ENCODE results near the gene LRIG3.

DNA sequence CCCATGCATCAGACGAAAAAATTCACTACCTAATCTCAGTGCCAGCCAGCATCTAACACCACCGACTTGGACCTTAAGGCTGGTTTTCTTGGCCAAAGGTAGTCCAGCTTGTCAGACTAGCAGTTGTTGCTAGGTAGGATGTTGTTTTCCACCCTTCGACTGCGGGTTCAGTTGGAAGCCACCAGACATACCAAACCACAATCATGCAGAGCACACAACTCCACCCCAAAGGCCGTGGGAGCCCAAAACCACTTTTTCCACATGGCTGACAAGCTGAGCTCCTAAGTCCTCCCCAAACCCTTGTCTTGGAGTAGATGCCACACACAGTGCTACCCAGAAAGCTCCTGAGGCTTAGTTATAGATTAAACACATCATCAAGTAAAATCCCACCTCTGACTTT lies 46.8 kb downstream of the LRIG3 start:
- TF ChIP-seq, protein P1, sequence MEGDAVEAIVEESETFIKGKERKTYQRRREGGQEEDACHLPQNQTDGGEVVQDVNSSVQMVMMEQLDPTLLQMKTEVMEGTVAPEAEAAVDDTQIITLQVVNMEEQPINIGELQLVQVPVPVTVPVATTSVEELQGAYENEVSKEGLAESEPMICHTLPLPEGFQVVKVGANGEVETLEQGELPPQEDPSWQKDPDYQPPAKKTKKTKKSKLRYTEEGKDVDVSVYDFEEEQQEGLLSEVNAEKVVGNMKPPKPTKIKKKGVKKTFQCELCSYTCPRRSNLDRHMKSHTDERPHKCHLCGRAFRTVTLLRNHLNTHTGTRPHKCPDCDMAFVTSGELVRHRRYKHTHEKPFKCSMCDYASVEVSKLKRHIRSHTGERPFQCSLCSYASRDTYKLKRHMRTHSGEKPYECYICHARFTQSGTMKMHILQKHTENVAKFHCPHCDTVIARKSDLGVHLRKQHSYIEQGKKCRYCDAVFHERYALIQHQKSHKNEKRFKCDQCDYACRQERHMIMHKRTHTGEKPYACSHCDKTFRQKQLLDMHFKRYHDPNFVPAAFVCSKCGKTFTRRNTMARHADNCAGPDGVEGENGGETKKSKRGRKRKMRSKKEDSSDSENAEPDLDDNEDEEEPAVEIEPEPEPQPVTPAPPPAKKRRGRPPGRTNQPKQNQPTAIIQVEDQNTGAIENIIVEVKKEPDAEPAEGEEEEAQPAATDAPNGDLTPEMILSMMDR (IDR thresholded peaks at IDR 0.05 in 2 of 3, conservative IDR thresholded peaks at IDR 0.05 in 1 of 3; ENCODE audit: insufficient read depth in 2 of 3, low read depth in 1 of 3, low read length in 3 of 3), result no peak
- no peak for TF ChIP-seq MAZ (CRISPR knock-in tag; conservative IDR thresholded peaks at IDR 0.05 in 1 of 2, IDR thresholded peaks at IDR 0.05 in 1 of 2)
- TF ChIP-seq YY1 (IDR thresholded peaks at IDR 0.05; ENCODE audit: borderline replicate concordance in 1 of 3, control insufficient read depth in 1 of 3, extremely low read depth in 1 of 3, insufficient read depth in 3 of 3, insufficient read length in 1 of 3, insufficient replicate concordance in 2 of 3, low read depth in 1 of 3, low read length in 2 of 3), result no peak
- TF ChIP-seq, protein P2, sequence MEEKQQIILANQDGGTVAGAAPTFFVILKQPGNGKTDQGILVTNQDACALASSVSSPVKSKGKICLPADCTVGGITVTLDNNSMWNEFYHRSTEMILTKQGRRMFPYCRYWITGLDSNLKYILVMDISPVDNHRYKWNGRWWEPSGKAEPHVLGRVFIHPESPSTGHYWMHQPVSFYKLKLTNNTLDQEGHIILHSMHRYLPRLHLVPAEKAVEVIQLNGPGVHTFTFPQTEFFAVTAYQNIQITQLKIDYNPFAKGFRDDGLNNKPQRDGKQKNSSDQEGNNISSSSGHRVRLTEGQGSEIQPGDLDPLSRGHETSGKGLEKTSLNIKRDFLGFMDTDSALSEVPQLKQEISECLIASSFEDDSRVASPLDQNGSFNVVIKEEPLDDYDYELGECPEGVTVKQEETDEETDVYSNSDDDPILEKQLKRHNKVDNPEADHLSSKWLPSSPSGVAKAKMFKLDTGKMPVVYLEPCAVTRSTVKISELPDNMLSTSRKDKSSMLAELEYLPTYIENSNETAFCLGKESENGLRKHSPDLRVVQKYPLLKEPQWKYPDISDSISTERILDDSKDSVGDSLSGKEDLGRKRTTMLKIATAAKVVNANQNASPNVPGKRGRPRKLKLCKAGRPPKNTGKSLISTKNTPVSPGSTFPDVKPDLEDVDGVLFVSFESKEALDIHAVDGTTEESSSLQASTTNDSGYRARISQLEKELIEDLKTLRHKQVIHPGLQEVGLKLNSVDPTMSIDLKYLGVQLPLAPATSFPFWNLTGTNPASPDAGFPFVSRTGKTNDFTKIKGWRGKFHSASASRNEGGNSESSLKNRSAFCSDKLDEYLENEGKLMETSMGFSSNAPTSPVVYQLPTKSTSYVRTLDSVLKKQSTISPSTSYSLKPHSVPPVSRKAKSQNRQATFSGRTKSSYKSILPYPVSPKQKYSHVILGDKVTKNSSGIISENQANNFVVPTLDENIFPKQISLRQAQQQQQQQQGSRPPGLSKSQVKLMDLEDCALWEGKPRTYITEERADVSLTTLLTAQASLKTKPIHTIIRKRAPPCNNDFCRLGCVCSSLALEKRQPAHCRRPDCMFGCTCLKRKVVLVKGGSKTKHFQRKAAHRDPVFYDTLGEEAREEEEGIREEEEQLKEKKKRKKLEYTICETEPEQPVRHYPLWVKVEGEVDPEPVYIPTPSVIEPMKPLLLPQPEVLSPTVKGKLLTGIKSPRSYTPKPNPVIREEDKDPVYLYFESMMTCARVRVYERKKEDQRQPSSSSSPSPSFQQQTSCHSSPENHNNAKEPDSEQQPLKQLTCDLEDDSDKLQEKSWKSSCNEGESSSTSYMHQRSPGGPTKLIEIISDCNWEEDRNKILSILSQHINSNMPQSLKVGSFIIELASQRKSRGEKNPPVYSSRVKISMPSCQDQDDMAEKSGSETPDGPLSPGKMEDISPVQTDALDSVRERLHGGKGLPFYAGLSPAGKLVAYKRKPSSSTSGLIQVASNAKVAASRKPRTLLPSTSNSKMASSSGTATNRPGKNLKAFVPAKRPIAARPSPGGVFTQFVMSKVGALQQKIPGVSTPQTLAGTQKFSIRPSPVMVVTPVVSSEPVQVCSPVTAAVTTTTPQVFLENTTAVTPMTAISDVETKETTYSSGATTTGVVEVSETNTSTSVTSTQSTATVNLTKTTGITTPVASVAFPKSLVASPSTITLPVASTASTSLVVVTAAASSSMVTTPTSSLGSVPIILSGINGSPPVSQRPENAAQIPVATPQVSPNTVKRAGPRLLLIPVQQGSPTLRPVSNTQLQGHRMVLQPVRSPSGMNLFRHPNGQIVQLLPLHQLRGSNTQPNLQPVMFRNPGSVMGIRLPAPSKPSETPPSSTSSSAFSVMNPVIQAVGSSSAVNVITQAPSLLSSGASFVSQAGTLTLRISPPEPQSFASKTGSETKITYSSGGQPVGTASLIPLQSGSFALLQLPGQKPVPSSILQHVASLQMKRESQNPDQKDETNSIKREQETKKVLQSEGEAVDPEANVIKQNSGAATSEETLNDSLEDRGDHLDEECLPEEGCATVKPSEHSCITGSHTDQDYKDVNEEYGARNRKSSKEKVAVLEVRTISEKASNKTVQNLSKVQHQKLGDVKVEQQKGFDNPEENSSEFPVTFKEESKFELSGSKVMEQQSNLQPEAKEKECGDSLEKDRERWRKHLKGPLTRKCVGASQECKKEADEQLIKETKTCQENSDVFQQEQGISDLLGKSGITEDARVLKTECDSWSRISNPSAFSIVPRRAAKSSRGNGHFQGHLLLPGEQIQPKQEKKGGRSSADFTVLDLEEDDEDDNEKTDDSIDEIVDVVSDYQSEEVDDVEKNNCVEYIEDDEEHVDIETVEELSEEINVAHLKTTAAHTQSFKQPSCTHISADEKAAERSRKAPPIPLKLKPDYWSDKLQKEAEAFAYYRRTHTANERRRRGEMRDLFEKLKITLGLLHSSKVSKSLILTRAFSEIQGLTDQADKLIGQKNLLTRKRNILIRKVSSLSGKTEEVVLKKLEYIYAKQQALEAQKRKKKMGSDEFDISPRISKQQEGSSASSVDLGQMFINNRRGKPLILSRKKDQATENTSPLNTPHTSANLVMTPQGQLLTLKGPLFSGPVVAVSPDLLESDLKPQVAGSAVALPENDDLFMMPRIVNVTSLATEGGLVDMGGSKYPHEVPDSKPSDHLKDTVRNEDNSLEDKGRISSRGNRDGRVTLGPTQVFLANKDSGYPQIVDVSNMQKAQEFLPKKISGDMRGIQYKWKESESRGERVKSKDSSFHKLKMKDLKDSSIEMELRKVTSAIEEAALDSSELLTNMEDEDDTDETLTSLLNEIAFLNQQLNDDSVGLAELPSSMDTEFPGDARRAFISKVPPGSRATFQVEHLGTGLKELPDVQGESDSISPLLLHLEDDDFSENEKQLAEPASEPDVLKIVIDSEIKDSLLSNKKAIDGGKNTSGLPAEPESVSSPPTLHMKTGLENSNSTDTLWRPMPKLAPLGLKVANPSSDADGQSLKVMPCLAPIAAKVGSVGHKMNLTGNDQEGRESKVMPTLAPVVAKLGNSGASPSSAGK (IDR thresholded peaks at IDR 0.05), result no peak
- TF ChIP-seq RCOR1 (IDR thresholded peaks at IDR 0.05; ENCODE audit: borderline replicate concordance in 1 of 2, low read depth in 2 of 2, low read length in 2 of 2), result no peak
- no peak for TF ChIP-seq ZNF431 (CRISPR knock-in tag; IDR thresholded peaks at IDR 0.05)
- TF ChIP-seq, protein P3, sequence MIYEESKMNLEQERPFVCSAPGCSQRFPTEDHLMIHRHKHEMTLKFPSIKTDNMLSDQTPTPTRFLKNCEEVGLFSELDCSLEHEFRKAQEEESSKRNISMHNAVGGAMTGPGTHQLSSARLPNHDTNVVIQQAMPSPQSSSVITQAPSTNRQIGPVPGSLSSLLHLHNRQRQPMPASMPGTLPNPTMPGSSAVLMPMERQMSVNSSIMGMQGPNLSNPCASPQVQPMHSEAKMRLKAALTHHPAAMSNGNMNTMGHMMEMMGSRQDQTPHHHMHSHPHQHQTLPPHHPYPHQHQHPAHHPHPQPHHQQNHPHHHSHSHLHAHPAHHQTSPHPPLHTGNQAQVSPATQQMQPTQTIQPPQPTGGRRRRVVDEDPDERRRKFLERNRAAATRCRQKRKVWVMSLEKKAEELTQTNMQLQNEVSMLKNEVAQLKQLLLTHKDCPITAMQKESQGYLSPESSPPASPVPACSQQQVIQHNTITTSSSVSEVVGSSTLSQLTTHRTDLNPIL (CRISPR knock-in tag; IDR thresholded peaks at IDR 0.05), result no peak
- TF ChIP-seq ZKSCAN1 (IDR thresholded peaks at IDR 0.05; ENCODE audit: low read depth, low read length), result no peak
- TF ChIP-seq ZFP1 (CRISPR knock-in tag; IDR thresholded peaks at IDR 0.05), result no peak
- TF ChIP-seq ZNF586 (CRISPR knock-in tag; conservative IDR thresholded peaks at IDR 0.05), result no peak
- no peak for TF ChIP-seq ZNF384 (IDR thresholded peaks at IDR 0.05; ENCODE audit: low read depth, low read length)
- no peak for TF ChIP-seq RBM39 (optimal IDR thresholded peaks at IDR 0.05; ENCODE audit: low read depth, low read length)
- TF ChIP-seq, protein P4, sequence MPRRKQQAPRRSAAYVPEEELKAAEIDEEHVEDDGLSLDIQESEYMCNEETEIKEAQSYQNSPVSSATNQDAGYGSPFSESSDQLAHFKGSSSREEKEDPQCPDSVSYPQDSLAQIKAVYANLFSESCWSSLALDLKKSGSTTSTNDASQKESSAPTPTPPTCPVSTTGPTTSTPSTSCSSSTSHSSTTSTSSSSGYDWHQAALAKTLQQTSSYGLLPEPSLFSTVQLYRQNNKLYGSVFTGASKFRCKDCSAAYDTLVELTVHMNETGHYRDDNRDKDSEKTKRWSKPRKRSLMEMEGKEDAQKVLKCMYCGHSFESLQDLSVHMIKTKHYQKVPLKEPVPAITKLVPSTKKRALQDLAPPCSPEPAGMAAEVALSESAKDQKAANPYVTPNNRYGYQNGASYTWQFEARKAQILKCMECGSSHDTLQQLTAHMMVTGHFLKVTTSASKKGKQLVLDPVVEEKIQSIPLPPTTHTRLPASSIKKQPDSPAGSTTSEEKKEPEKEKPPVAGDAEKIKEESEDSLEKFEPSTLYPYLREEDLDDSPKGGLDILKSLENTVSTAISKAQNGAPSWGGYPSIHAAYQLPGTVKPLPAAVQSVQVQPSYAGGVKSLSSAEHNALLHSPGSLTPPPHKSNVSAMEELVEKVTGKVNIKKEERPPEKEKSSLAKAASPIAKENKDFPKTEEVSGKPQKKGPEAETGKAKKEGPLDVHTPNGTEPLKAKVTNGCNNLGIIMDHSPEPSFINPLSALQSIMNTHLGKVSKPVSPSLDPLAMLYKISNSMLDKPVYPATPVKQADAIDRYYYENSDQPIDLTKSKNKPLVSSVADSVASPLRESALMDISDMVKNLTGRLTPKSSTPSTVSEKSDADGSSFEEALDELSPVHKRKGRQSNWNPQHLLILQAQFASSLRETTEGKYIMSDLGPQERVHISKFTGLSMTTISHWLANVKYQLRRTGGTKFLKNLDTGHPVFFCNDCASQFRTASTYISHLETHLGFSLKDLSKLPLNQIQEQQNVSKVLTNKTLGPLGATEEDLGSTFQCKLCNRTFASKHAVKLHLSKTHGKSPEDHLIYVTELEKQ (CRISPR knock-in tag; IDR thresholded peaks at IDR 0.05), result no peak

Measured in K562 (cell line).